Ascending aorta (tissue), 2 donors: Measurements from ENCODE around the gene CCDC186. TPM values are rescaled to one million over a fixed set of nuclear protein-coding genes. Genes with fewer than 3 reads are reported as not detected.

Experiments
- DNase-seq, 2 donors: peaks; one replicate each; pipeline ENCODE4 v3.0.0-alpha.2; 2019; ENCODE audit warnings: low spot score in 2 of 2
- H3K27ac ChIP-seq, 2 donors: fragments of 200-600 bp; sonication (generic); one replicate each; pipeline ENCODE4 v1.5.1; 2016 to 2017; ENCODE audit warnings: mild to moderate bottlenecking in 1 of 2
- H3K27me3 ChIP-seq: fragments of 200-600 bp; sonication (generic); one replicate; pipeline ENCODE4 v1.5.1; 2017
- H3K36me3 ChIP-seq, 2 donors: fragments of 200-600 bp; sonication (generic); one replicate each; pipeline ENCODE4 v1.5.1; 2016
- H3K4me1 ChIP-seq, 2 donors: fragments of 200-600 bp; sonication (generic); one replicate each; pipeline ENCODE4 v1.5.1; 2016 to 2017; ENCODE audit warnings: mild to moderate bottlenecking in 1 of 2
- H3K4me3 ChIP-seq, 2 donors: fragments of 200-600 bp; sonication (generic); one replicate each; pipeline ENCODE4 v1.5.1; 2016 to 2017; ENCODE audit warnings: mild to moderate bottlenecking in 1 of 2
- H3K9me3 ChIP-seq, 2 donors: fragments of 200-600 bp; sonication (generic); one replicate each; pipeline ENCODE4 v1.5.1; 2016
- CTCF ChIP-seq, 3 experiments: fragments of 200-600 bp in 2 of 3; fragments of 450-650 bp in 1 of 3; sonication (generic) in 2 of 3; IDR thresholded peaks; one replicate each; pipeline ENCODE4 v1.5.1; 2016 to 2019; ENCODE audit warnings: antibody characterized with exemption in 3 of 3, mild to moderate bottlenecking in 1 of 3, moderate library complexity in 1 of 3
- intact Hi-C: fragments of 100-400 bp; cut with DNase I; formaldehyde crosslinking; loops from one replicate; pipeline ENCODE4 v1.15.1; 2023
- total RNA-seq: library from RNA; depleted of rRNA; stranded (reverse); fragments of >200 nt; gene quantifications from one replicate; pipeline ENCODE4 v1.1.0, GENCODE V29; 2016

The CCDC186 gene
- total RNA-seq, 1 donor from 2014 or later, result 4.4 TPM

- TF ChIP-seq CTCF (IDR thresholded peaks at IDR 0.05), result no peak
- no peaks in the 10 kb centered on the region for H3K9me3 ChIP-seq
Observed at GRCh38 chr10:114078346-114078745, 95.7 kb downstream of the CCDC186 start.

GRCh38 chr10:114077815-114078219 is 96.2 kb downstream of the CCDC186 start:
- no peaks in the 10 kb centered on the region for H3K9me3 ChIP-seq
- intact Hi-C loops, result no loop called here
- no peak overlapping the region for H3K27ac ChIP-seq
- no peak for TF ChIP-seq CTCF (IDR thresholded peaks at IDR 0.05)
- H3K27me3 ChIP-seq, result no peaks in the 10 kb centered on the region
- H3K36me3 ChIP-seq, result no peaks in the 10 kb centered on the region
- no peak for DNase-seq
- no peak overlapping the region for H3K4me3 ChIP-seq
- no peaks in the 10 kb centered on the region for H3K4me1 ChIP-seq

More at GRCh38 chr10:114078346-114078745, 95.7 kb downstream of the CCDC186 start:
- Histone ChIP-seq H3K4me3 (no peak overlapping the region), H3K36me3 (no peaks in the 10 kb centered on the region), H3K4me1 (no peaks in the 10 kb centered on the region), H3K27ac (no peak overlapping the region), H3K27me3 (no peaks in the 10 kb centered on the region)
- intact Hi-C loops, result no loop called here
- no peak for DNase-seq

- intact Hi-C loops, result no loop called here
- H3K27ac ChIP-seq, result no peak overlapping the region
- no peak for DNase-seq
- no peak overlapping the region for H3K4me3 ChIP-seq
- H3K9me3 ChIP-seq, result no peaks in the 10 kb centered on the region
- no peaks in the 10 kb centered on the region for H3K4me1 ChIP-seq
- no peaks in the 10 kb centered on the region for H3K36me3 ChIP-seq
- TF ChIP-seq CTCF (IDR thresholded peaks at IDR 0.05), result no peak
- no peaks in the 10 kb centered on the region for H3K27me3 ChIP-seq
Observed at GRCh38 chr10:114077347-114077746, 96.7 kb downstream of the CCDC186 start.

GRCh38 chr10:114075093-114075492 is 98.9 kb downstream of the CCDC186 start:
- H3K4me3 ChIP-seq, result no peak overlapping the region
- TF ChIP-seq CTCF (IDR thresholded peaks at IDR 0.05), result no peak

GRCh38 chr10:114073395-114074186 is 100.4 kb downstream of the CCDC186 start:
- no peaks in the 10 kb centered on the region for H3K27me3 ChIP-seq
- no peaks in the 10 kb centered on the region for H3K4me1 ChIP-seq
- TF ChIP-seq CTCF (IDR thresholded peaks at IDR 0.05), result no peak
- H3K9me3 ChIP-seq, result no peaks in the 10 kb centered on the region
- no peak overlapping the region for H3K27ac ChIP-seq
- H3K4me3 ChIP-seq, result no peak overlapping the region
- intact Hi-C loops, result no loop called here
- no peaks in the 10 kb centered on the region for H3K36me3 ChIP-seq
- DNase-seq, result no peak

More at GRCh38 chr10:114075093-114075492, 98.9 kb downstream of the CCDC186 start:
- Histone ChIP-seq H3K9me3 (no peaks in the 10 kb centered on the region), H3K4me1 (no peaks in the 10 kb centered on the region), H3K36me3 (no peaks in the 10 kb centered on the region), H3K27me3 (no peaks in the 10 kb centered on the region), H3K27ac (no peak overlapping the region)
- intact Hi-C loops, result no loop called here
- DNase-seq, result no peak
